CD4-positive, alpha-beta T cell (primary cell): ENCODE results near the gene CLDN3. TPM values are rescaled to one million over a fixed set of nuclear protein-coding genes. Genes with fewer than 3 reads are reported as not detected.

Experiments
- ATAC-seq: fragments of 200-7000 bp; cut with Tn5 transposase; one replicate; pipeline ENCODE4 v1.10.0; 2022; ENCODE audit warnings: mild to moderate bottlenecking; ENCODE audit not compliant: poor library complexity
- CTCF ChIA-PET: fragments of 350-600 bp; sonication (Branson Sonifier 250); formaldehyde crosslinking; loops from one replicate; lab custom pipeline; 2021; ENCODE audit warnings: antibody characterized with exemption, inconsistent platforms; lab: Charles Lee
- POLR2A ChIA-PET: fragments of 350-600 bp; sonication (Branson Sonifier 250); formaldehyde crosslinking; loops from one replicate; lab custom pipeline; 2021; ENCODE audit warnings: antibody characterized with exemption, inconsistent platforms; lab: Charles Lee
- DNase-seq, 14 experiments: peaks; one replicate each; pipeline ENCODE4 v3.0.0-alpha.2; 2013 to 2020; ENCODE audit warnings: mixed read lengths in 2 of 14
- H3K27ac ChIP-seq, 2 donors: one replicate each; pipeline versions ENCODE4 v1.5.1 to v1.7.0; 2013; ENCODE audit warnings: low read length in 2 of 2, low read depth in 1 of 2, mild to moderate bottlenecking in 1 of 2
- H3K27me3 ChIP-seq, 2 experiments: 1 replicate in 1 of 2; 2 replicates in 1 of 2; pipeline versions ENCODE4 v1.6.1 to v1.7.0; 2013; ENCODE audit warnings: low read length in 2 of 2, control low read depth in 1 of 2, mild to moderate bottlenecking in 1 of 2, moderate library complexity in 1 of 2; ENCODE audit not compliant: insufficient read depth in 2 of 2, control insufficient read depth in 1 of 2
- H3K36me3 ChIP-seq: one replicate; pipeline ENCODE4 v1.6.1; 2013; ENCODE audit warnings: low read length, control low read depth; ENCODE audit not compliant: insufficient read depth
- H3K4me1 ChIP-seq: one replicate; pipeline ENCODE4 v1.6.1; 2013; ENCODE audit warnings: low read length, control low read depth; ENCODE audit not compliant: insufficient read depth
- H3K4me3 ChIP-seq: one replicate; pipeline ENCODE4 v1.5.1; 2013; ENCODE audit warnings: mild to moderate bottlenecking, low read length, moderate library complexity
- H3K9me3 ChIP-seq, 2 experiments: 1 replicate in 1 of 2; 2 replicates in 1 of 2; pipeline versions ENCODE4 v1.6.1 to v1.7.0; 2013; ENCODE audit warnings: low read length in 2 of 2, mild to moderate bottlenecking in 2 of 2, control low read depth in 1 of 2, moderate library complexity in 1 of 2; ENCODE audit not compliant: control insufficient read depth in 1 of 2, insufficient read depth in 1 of 2
- H3K27ac Mint-ChIP-seq: one replicate; pipeline ENCODE4 v1.8.0; 2020; ENCODE audit warnings: mixed read lengths
- H3K27me3 Mint-ChIP-seq: one replicate; pipeline ENCODE4 v1.8.0; 2021; ENCODE audit warnings: mixed read lengths
- H3K36me3 Mint-ChIP-seq: one replicate; pipeline ENCODE4 v1.8.0; 2021; ENCODE audit warnings: low read depth, mixed read lengths
- H3K4me1 Mint-ChIP-seq: one replicate; pipeline ENCODE4 v1.8.0; 2021; ENCODE audit warnings: low read depth, mixed read lengths
- H3K4me3 Mint-ChIP-seq: one replicate; pipeline ENCODE4 v1.8.0; 2020; ENCODE audit warnings: mild to moderate bottlenecking, mixed read lengths
- H3K9me3 Mint-ChIP-seq: one replicate; pipeline ENCODE4 v1.8.0; 2020; ENCODE audit warnings: mixed read lengths
- CTCF ChIP-seq: fragments of 200-600 bp; IDR thresholded peaks from one replicate; pipeline ENCODE4 v1.8.0; 2022; ENCODE audit warnings: antibody characterized with exemption, mild to moderate bottlenecking
- intact Hi-C, 2 experiments: fragments of 100-400 bp; cut with DNase I in 1 of 2; cut with micrococcal nuclease in 1 of 2; formaldehyde crosslinking; loops; one replicate each; pipeline versions ENCODE4 v1.15.1 to v1.9.0; 2023 to 2025; cut with DNase I, micrococcal nuclease
- total RNA-seq, 174 experiments: library from RNA in 2 of 174; stranded (reverse) in 2 of 174; gene quantifications; one replicate each; pipeline ENCODE4 v1.2.3 and lab custom pipeline; 2021 to 2026

CLDN3 gene
- total RNA-seq, 2 experiments from 2014 or later: not detected

DNA sequence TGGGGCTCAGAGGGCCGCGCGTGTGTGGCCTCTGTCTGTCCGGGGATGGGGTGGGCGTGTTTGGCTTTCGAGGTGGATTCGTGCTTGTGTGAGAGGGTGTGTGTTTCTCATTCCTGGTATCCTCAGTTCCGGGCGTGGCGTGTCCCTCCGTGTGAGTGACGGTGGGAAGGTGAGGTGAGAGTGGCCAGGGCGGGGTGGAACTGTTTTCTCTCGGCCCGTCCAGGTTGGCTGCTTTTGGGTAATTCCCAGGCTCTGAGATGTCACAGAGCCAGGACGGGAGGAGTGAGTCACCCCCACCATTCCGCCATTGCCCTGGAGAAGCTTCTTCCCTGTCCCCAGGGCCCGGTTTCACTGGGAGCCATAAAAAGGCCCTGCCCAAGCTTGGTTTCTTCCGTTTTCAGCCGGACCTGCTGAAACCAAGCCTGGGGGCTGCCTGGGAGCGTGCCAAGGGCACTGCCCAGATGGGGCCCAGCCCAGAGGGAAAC is 39.4 kb upstream of the CLDN3 start:
- CTCF ChIA-PET: no interaction called here
- POLR2A ChIA-PET: no interaction called here

GRCh38 chr7:73802459-73802858 is 32.4 kb upstream of the CLDN3 start:
- no peaks in the 10 kb centered on the region for H3K36me3 Mint-ChIP-seq
- H3K9me3 ChIP-seq: no peaks in the 10 kb centered on the region
- intact Hi-C loops: no loop called here
- no peaks in the 10 kb centered on the region for H3K36me3 ChIP-seq
- ChIA-PET POLR2A (no interaction called here), CTCF (no interaction called here)
- no peaks in the 10 kb centered on the region for H3K4me1 Mint-ChIP-seq
- no peaks in the 10 kb centered on the region for H3K9me3 Mint-ChIP-seq
- H3K4me1 ChIP-seq: no peaks in the 10 kb centered on the region
- no peak for ATAC-seq
- DNase-seq: no peak
- no peak for TF ChIP-seq CTCF
- H3K4me3 ChIP-seq: no peak overlapping the region
- no peak overlapping the region for H3K4me3 Mint-ChIP-seq
- H3K27ac ChIP-seq: no peak overlapping the region
- no peak overlapping the region for H3K27ac Mint-ChIP-seq
- H3K27me3 Mint-ChIP-seq: peaks cover 10% of the 10 kb centered on the region
- H3K27me3 ChIP-seq: no peaks in the 10 kb centered on the region

More for the DNA sequence above, 39.4 kb upstream of the CLDN3 start:
- Histone ChIP-seq H3K9me3 (peaks cover 11 to 21% of the 10 kb centered on the region in 2 experiments), H3K27me3 (peaks cover 0 to 4% of the 10 kb centered on the region in 2 experiments), H3K27ac (no peak overlapping the region), H3K4me3 (no peak overlapping the region), H3K4me1 (peaks cover 4% of the 10 kb centered on the region), H3K36me3 (no peaks in the 10 kb centered on the region)
- Mint-ChIP-seq H3K36me3 (no peaks in the 10 kb centered on the region), H3K27ac (no peak overlapping the region), H3K4me1 (no peaks in the 10 kb centered on the region), H3K27me3 (peaks cover 12% of the 10 kb centered on the region), H3K4me3 (no peak overlapping the region), H3K9me3 (no peaks in the 10 kb centered on the region)
- no peak for TF ChIP-seq CTCF
- intact Hi-C loops: no loop called here
- DNase-seq (no peak), ATAC-seq (no peak)

DNA sequence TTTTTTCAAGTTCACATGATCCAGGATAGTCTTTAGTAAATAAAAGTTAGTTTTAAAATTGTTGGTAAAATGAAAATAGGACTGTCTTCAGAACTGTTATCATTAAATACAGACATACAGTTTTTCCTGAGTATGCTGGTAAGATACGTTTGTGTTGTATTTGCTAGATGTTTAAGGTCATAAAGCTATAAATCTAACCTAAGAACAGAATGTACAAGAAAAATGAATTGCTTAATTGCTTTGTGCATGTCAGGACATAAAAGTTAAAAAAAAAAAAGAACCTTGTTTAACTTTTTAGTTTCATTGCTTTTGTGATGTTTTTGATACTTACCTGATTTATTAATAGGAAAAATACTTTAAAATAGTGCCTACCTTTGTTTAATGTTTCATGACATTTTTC is 31.5 kb upstream of the CLDN3 start:
- Histone ChIP-seq H3K27me3 (no peaks in the 10 kb centered on the region), H3K27ac (no peak overlapping the region), H3K4me1 (no peaks in the 10 kb centered on the region), H3K4me3 (no peak overlapping the region), H3K36me3 (no peaks in the 10 kb centered on the region), H3K9me3 (no peaks in the 10 kb centered on the region)
- Mint-ChIP-seq H3K27ac (no peak overlapping the region), H3K27me3 (peaks cover 10% of the 10 kb centered on the region), H3K4me1 (no peaks in the 10 kb centered on the region), H3K36me3 (no peaks in the 10 kb centered on the region), H3K4me3 (no peak overlapping the region), H3K9me3 (no peaks in the 10 kb centered on the region)
- CTCF ChIA-PET: no interaction called here
- DNase-seq: no peak
- POLR2A ChIA-PET: no interaction called here
- intact Hi-C loops: no loop called here
- ATAC-seq: no peak
- TF ChIP-seq CTCF: no peak
